Esophagus muscularis mucosa (tissue), 4 donors: ENCODE data around the gene RIN3. TPM values are rescaled to one million over a fixed set of nuclear protein-coding genes. Genes with fewer than 3 reads are reported as not detected.

Experiments
- DNase-seq: peaks from one replicate; pipeline ENCODE4 v3.0.0-alpha.2; 2017; ENCODE audit errors: extremely low spot score
- H3K27ac ChIP-seq, 4 donors: fragments of 200-600 bp; sonication (generic); replicated peaks in 1 of 4; 1 replicate in 3 of 4; 2 replicates in 1 of 4; pipeline ENCODE4 v1.5.1; 2016 to 2019; ENCODE audit warnings: mild to moderate bottlenecking in 1 of 4
- H3K27me3 ChIP-seq, 4 donors: fragments of 200-600 bp; sonication (generic); one replicate each; pipeline versions ENCODE4 v1.5.1 to v1.6.0; 2016 to 2019
- H3K36me3 ChIP-seq, 4 donors: fragments of 200-600 bp; sonication (generic); one replicate each; pipeline ENCODE4 v1.5.1; 2016 to 2019
- H3K4me1 ChIP-seq, 4 donors: fragments of 200-600 bp; sonication (generic); one replicate each; pipeline ENCODE4 v1.5.1; 2016 to 2019
- H3K4me3 ChIP-seq, 4 donors: fragments of 200-600 bp; sonication (generic); 1 replicate in 2 of 4; 2 replicates in 2 of 4; pipeline ENCODE4 v1.5.1; 2016 to 2019; ENCODE audit warnings: mild to moderate bottlenecking in 4 of 4, moderate library complexity in 1 of 4
- H3K9me3 ChIP-seq, 4 donors: fragments of 200-600 bp; sonication (generic); 1 replicate in 3 of 4; 2 replicates in 1 of 4; pipeline ENCODE4 v1.5.1; 2016 to 2019
- EP300 ChIP-seq: sonication (generic); formaldehyde crosslinking; IDR thresholded peaks from one replicate; pipeline ENCODE4 v1.6.1; 2017; ENCODE audit warnings: antibody characterized with exemption
- POLR2A ChIP-seq: fragments of 450-650 bp; IDR thresholded peaks from one replicate; pipeline ENCODE4 v1.6.1; 2017; ENCODE audit warnings: antibody characterized with exemption, moderate library complexity, mild to moderate bottlenecking, low read depth
- POLR2AphosphoS5 ChIP-seq, 2 donors: sonication (generic); formaldehyde crosslinking; IDR thresholded peaks; one replicate each; pipeline ENCODE4 v1.6.1; 2017; ENCODE audit warnings: antibody characterized with exemption in 2 of 2
- WGBS: methylation state at CpG from one replicate; pipeline ENCODE4 v1.1.5; 2018; 5-methylcytosine and 5-hydroxymethylcytosine counted together
- intact Hi-C: fragments of 100-400 bp; cut with DNase I; formaldehyde crosslinking; loops from one replicate; pipeline ENCODE4 v1.15.1; 2023
- total RNA-seq, 4 donors: library from RNA; depleted of rRNA; stranded (reverse); fragments of >200 nt; gene quantifications; one replicate each; pipeline versions ENCODE4 v1.1.0 to v1.2.1, GENCODE V29; 2016
- TF ChIP-seq, protein P1 (sequence below), 3 experiments: fragments of 200-600 bp in 2 of 3; fragments of 450-650 bp in 1 of 3; sonication (generic) in 2 of 3; IDR thresholded peaks; one replicate each; pipeline ENCODE4 v1.5.1; 2017 to 2019; ENCODE audit warnings: antibody characterized with exemption in 3 of 3, mild to moderate bottlenecking in 2 of 3, moderate library complexity in 1 of 3

The RIN3 gene
- total RNA-seq, 4 donors from 2014 or later, result 10.6 to 20.0 (median 13.1) TPM

GRCh38 chr14:92601757-92602417 is 88.3 kb downstream of the RIN3 start:
- H3K27me3 ChIP-seq, result no peaks in the 10 kb centered on the region
- WGBS, result 52% methylated on average over 10 of the region's 10 CpGs
- H3K4me3 ChIP-seq, result no peak overlapping the region
- no peak for DNase-seq
- TF ChIP-seq, protein P1, sequence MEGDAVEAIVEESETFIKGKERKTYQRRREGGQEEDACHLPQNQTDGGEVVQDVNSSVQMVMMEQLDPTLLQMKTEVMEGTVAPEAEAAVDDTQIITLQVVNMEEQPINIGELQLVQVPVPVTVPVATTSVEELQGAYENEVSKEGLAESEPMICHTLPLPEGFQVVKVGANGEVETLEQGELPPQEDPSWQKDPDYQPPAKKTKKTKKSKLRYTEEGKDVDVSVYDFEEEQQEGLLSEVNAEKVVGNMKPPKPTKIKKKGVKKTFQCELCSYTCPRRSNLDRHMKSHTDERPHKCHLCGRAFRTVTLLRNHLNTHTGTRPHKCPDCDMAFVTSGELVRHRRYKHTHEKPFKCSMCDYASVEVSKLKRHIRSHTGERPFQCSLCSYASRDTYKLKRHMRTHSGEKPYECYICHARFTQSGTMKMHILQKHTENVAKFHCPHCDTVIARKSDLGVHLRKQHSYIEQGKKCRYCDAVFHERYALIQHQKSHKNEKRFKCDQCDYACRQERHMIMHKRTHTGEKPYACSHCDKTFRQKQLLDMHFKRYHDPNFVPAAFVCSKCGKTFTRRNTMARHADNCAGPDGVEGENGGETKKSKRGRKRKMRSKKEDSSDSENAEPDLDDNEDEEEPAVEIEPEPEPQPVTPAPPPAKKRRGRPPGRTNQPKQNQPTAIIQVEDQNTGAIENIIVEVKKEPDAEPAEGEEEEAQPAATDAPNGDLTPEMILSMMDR (IDR thresholded peaks at IDR 0.05), result no peak
- TF ChIP-seq POLR2AphosphoS5 (IDR thresholded peaks at IDR 0.05), result peak; percentile 67 to 77
- TF ChIP-seq EP300, result peak; percentile 77
- intact Hi-C loops, result loop anchor here (5.0 kb wide), 2 partner anchors 45 to 90 kb away; partner anchors contain the start of gene RIN3
- H3K27ac ChIP-seq, result peak overlapping the region; percentile 85 to 91 (median 87)
- peaks cover 31 to 62% (median 54%) of the 10 kb centered on the region in 4 donors for H3K4me1 ChIP-seq
- H3K36me3 ChIP-seq, result no peaks in the 10 kb centered on the region
- peaks cover 0 to 5% (median 0%) of the 10 kb centered on the region in 4 donors for H3K9me3 ChIP-seq

- no peak for TF ChIP-seq POLR2A
- TF ChIP-seq POLR2AphosphoS5 (IDR thresholded peaks at IDR 0.05), result peak; percentile 49 to 57
- TF ChIP-seq, protein P1 (IDR thresholded peaks at IDR 0.05), result peak; percentile 40 to 62 (median 41)
- no peak for DNase-seq
- WGBS, result 61% methylated on average over 12 of the region's 14 CpGs
- Histone ChIP-seq H3K4me3 (no peak overlapping the region), H3K27ac (peak overlapping the region; percentile 85 to 91 (median 87)), H3K4me1 (peaks cover 31 to 66% (median 54%) of the 10 kb centered on the region in 4 donors), H3K36me3 (no peaks in the 10 kb centered on the region), H3K9me3 (no peaks in the 10 kb centered on the region), H3K27me3 (no peaks in the 10 kb centered on the region)
- intact Hi-C loops, result loop anchor here (5.0 kb wide), 2 partner anchors 44 to 91 kb away; partner anchors contain the start of gene RIN3
Observed at GRCh38 chr14:92603309-92604242, 90.0 kb downstream of the RIN3 start.

DNA sequence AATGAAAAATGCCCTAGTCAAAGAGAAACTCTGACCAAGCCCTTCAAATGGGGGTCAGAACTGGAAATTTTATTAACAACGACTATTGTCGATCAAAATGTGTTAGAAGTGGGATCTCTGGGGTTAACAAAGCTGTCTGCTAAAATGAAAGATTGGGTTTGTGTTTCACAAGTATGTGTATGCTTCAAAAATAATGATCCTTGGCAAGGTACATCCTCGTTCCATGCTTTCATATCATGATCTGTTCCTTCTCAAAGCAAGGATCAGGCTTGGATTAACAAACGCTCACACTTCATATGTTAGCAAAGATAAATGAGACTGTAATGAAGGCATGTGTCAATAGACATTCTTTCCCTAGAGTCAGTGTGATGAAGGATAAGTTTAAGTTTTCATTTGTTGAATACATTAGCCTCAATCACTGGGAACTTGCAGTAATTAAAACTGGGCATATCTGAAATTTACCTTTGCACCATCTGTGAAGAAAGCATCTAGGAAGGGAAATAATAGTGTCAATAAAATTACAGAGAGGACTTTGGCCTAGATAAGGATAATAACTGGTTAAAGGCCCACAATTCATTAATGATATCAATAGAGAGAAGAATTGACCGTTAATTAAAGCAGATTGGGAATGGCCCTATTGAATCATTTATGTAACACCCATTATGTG is 91.8 kb downstream of the RIN3 start:
- no peak for DNase-seq
- TF ChIP-seq EP300 (no peak), POLR2A (no peak), POLR2AphosphoS5 (IDR thresholded peaks at IDR 0.05) (no peak)
- TF ChIP-seq, protein P1 (IDR thresholded peaks at IDR 0.05), result no peak
- Histone ChIP-seq H3K27ac (peak overlapping the region in 3 of 4 donors; percentile 85 to 91 (median 89)), H3K27me3 (no peaks in the 10 kb centered on the region), H3K9me3 (no peaks in the 10 kb centered on the region), H3K36me3 (no peaks in the 10 kb centered on the region), H3K4me1 (peaks cover 31 to 76% (median 56%) of the 10 kb centered on the region in 4 donors), H3K4me3 (no peak overlapping the region)
- WGBS, result 62% methylated on average over 5 of the region's 5 CpGs
- intact Hi-C loops, result no loop called here

GRCh38 chr14:92607251-92607650 is 93.7 kb downstream of the RIN3 start:
- no peaks in the 10 kb centered on the region for H3K9me3 ChIP-seq
- H3K27me3 ChIP-seq, result no peaks in the 10 kb centered on the region
- no peak for DNase-seq
- WGBS, result 96% methylated on average over 3 of the region's 3 CpGs
- TF ChIP-seq, protein P1 (IDR thresholded peaks at IDR 0.05), result no peak
- TF ChIP-seq POLR2A (no peak), POLR2AphosphoS5 (IDR thresholded peaks at IDR 0.05) (no peak), EP300 (no peak)
- H3K36me3 ChIP-seq, result peaks cover 0 to 4% (median 0%) of the 10 kb centered on the region in 4 donors
- peak overlapping the region in 1 of 4 donors; percentile 33 for H3K27ac ChIP-seq
- H3K4me3 ChIP-seq, result no peak overlapping the region
- intact Hi-C loops, result no loop called here
- H3K4me1 ChIP-seq, result peaks cover 19 to 59% (median 42%) of the 10 kb centered on the region in 4 donors
